Prostate gland (tissue), 2 donors: ENCODE data around the gene CNTNAP2. TPM values are rescaled to one million over a fixed set of nuclear protein-coding genes. Genes with fewer than 3 reads are reported as not detected.

Experiments
- DNase-seq: peaks from one replicate; pipeline ENCODE4 v3.0.0-alpha.2; 2019; ENCODE audit warnings: low spot score
- H3K27ac ChIP-seq, 2 donors: fragments of 200-600 bp; sonication (generic); 2 replicates each; pipeline ENCODE4 v1.5.1; 2017 to 2019
- H3K27me3 ChIP-seq: fragments of 200-600 bp; sonication (generic); replicated peaks from 2 replicates; pipeline ENCODE4 v1.5.1; 2019; ENCODE audit not compliant: insufficient read depth
- H3K36me3 ChIP-seq, 2 donors: fragments of 200-600 bp; sonication (generic); 1 replicate in 1 of 2; 2 replicates in 1 of 2; pipeline versions ENCODE4 v1.5.1 to v1.8.1; 2017 to 2019
- H3K4me1 ChIP-seq: fragments of 200-600 bp; sonication (generic); replicated peaks from 2 replicates; pipeline ENCODE4 v1.5.1; 2019
- H3K4me3 ChIP-seq, 2 donors: fragments of 200-600 bp; sonication (generic); 2 replicates each; pipeline ENCODE4 v1.5.1; 2017 to 2019
- H3K9me3 ChIP-seq: fragments of 200-600 bp; sonication (generic); 2 replicates; pipeline ENCODE4 v1.5.1; 2017
- CTCF ChIP-seq, 4 experiments: fragments of 200-600 bp in 2 of 4; fragments of 450-650 bp in 2 of 4; sonication (generic) in 2 of 4; IDR thresholded peaks; 1 replicate in 3 of 4; 2 replicates in 1 of 4; pipeline ENCODE4 v1.5.1; 2016 to 2019; ENCODE audit warnings: antibody characterized with exemption in 4 of 4, mild to moderate bottlenecking in 2 of 4, moderate library complexity in 2 of 4
- POLR2A ChIP-seq: fragments of 450-650 bp; IDR thresholded peaks from one replicate; pipeline ENCODE4 v1.6.1; 2016; ENCODE audit warnings: antibody characterized with exemption, mild to moderate bottlenecking
- POLR2AphosphoS5 ChIP-seq: sonication (generic); formaldehyde crosslinking; IDR thresholded peaks from one replicate; pipeline ENCODE4 v1.6.1; 2017; ENCODE audit warnings: antibody characterized with exemption
- WGBS: methylation state at CpG from one replicate; pipeline ENCODE4 v1.1.5; 2018; 5-methylcytosine and 5-hydroxymethylcytosine counted together
- intact Hi-C: fragments of 100-400 bp; cut with DNase I; formaldehyde crosslinking; loops from one replicate; pipeline ENCODE4 v1.14.2; 2022
- total RNA-seq, 2 donors: library from RNA; depleted of rRNA; stranded (reverse); fragments of >200 nt; gene quantifications; one replicate each; pipeline ENCODE4 v1.1.0, GENCODE V29; 2016

The CNTNAP2 gene
- total RNA-seq, 2 donors from 2014 or later = 10.6 to 43.7 TPM

GRCh38 chr7:148400101-148400500, 2283.5 kb downstream of the CNTNAP2 start:
- Histone ChIP-seq H3K27me3 (no peaks in the 10 kb centered on the region), H3K4me3 (no peak overlapping the region), H3K36me3 (no peaks in the 10 kb centered on the region), H3K27ac (no peak overlapping the region), H3K9me3 (no peaks in the 10 kb centered on the region), H3K4me1 (no peaks in the 10 kb centered on the region)
- DNase-seq = no peak
- 95% methylated on average over 14 of the region's 14 CpGs for WGBS
- no peak for TF ChIP-seq CTCF (IDR thresholded peaks at IDR 0.05)
- intact Hi-C loops = no loop called here

- Histone ChIP-seq H3K4me1 (no peaks in the 10 kb centered on the region), H3K4me3 (no peak overlapping the region), H3K27ac (no peak overlapping the region), H3K36me3 (no peaks in the 10 kb centered on the region), H3K27me3 (no peaks in the 10 kb centered on the region), H3K9me3 (no peaks in the 10 kb centered on the region)
- WGBS = 43% methylated on average over 3 of the region's 3 CpGs
- TF ChIP-seq POLR2A = no peak
- no peak for TF ChIP-seq POLR2AphosphoS5
- no peak for TF ChIP-seq CTCF (IDR thresholded peaks at IDR 0.05)
- DNase-seq = no peak
- intact Hi-C loops = no loop called here
Measured at GRCh38 chr7:148402159-148402558, 2285.6 kb downstream of the CNTNAP2 start.

GRCh38 chr7:148403466-148403993, 2286.9 kb downstream of the CNTNAP2 start:
- Histone ChIP-seq H3K9me3 (no peaks in the 10 kb centered on the region), H3K27ac (no peak overlapping the region), H3K4me1 (no peaks in the 10 kb centered on the region), H3K36me3 (no peaks in the 10 kb centered on the region), H3K4me3 (no peak overlapping the region), H3K27me3 (no peaks in the 10 kb centered on the region)
- WGBS = 73% methylated on average over 6 of the region's 6 CpGs
- intact Hi-C loops = no loop called here
- TF ChIP-seq POLR2A (no peak), CTCF (IDR thresholded peaks at IDR 0.05) (no peak), POLR2AphosphoS5 (no peak)
- DNase-seq = no peak

- intact Hi-C loops = no loop called here
- TF ChIP-seq POLR2AphosphoS5 = no peak
- TF ChIP-seq CTCF (IDR thresholded peaks at IDR 0.05) = no peak
- TF ChIP-seq POLR2A = no peak
- no peak overlapping the region for H3K4me3 ChIP-seq
- H3K36me3 ChIP-seq = no peaks in the 10 kb centered on the region
- no peak for DNase-seq
- no peak overlapping the region for H3K27ac ChIP-seq
- no peaks in the 10 kb centered on the region for H3K9me3 ChIP-seq
- 58% methylated on average over 2 of the region's 2 CpGs for WGBS
- no peaks in the 10 kb centered on the region for H3K27me3 ChIP-seq
- no peaks in the 10 kb centered on the region for H3K4me1 ChIP-seq
Measured at GRCh38 chr7:148408307-148408706, 2291.7 kb downstream of the CNTNAP2 start.

- intact Hi-C loops = no loop called here
- Histone ChIP-seq H3K27me3 (no peaks in the 10 kb centered on the region), H3K36me3 (no peaks in the 10 kb centered on the region), H3K27ac (no peak overlapping the region), H3K9me3 (no peaks in the 10 kb centered on the region), H3K4me1 (no peaks in the 10 kb centered on the region), H3K4me3 (no peak overlapping the region)
- TF ChIP-seq POLR2AphosphoS5 (no peak), CTCF (IDR thresholded peaks at IDR 0.05) (no peak), POLR2A (no peak)
- WGBS = 80% methylated on average over 7 of the region's 7 CpGs
- DNase-seq = no peak
Measured at GRCh38 chr7:148410905-148411304, 2294.3 kb downstream of the CNTNAP2 start.
